ENCODE data around the gene ADAMTS16. TPM values are rescaled to one million over a fixed set of nuclear protein-coding genes. Genes with fewer than 3 reads are reported as not detected.

Gene ADAMTS16
- total RNA-seq, 1 experiment from 2014 or later, result 30.1 TPM

- DNase-seq (ENCODE audit: low spot score) (peak; percentile 35), ATAC-seq (peak; percentile 95)
- Mint-ChIP-seq H3K4me3 (no peak overlapping the region), H3K27ac (no peak overlapping the region), H3K27me3 (ENCODE audit: low read depth) (peaks cover 7% of the 10 kb centered on the region), H3K4me1 (peaks cover 5% of the 10 kb centered on the region; the same call in 1 of the 2 replicates), H3K36me3 (no peaks in the 10 kb centered on the region), H3K9me3 (peaks cover 4% of the 10 kb centered on the region; the same call in 1 of the 2 replicates)
- ChIA-PET CTCF (no interaction called here), POLR2A (no interaction called here)
- TF ChIP-seq ATF6 (CRISPR knock-in tag; IDR thresholded peaks at IDR 0.05), result no peak
- TF ChIP-seq HMGA2 (CRISPR knock-in tag; IDR thresholded peaks at IDR 0.05), result no peak
- no peak for TF ChIP-seq MXD4 (CRISPR knock-in tag; IDR thresholded peaks at IDR 0.05; ENCODE audit: borderline replicate concordance)
- TF ChIP-seq GRHL2 (CRISPR knock-in tag; IDR thresholded peaks at IDR 0.05; ENCODE audit: insufficient replicate concordance, severe bottlenecking), result no peak
- TF ChIP-seq ATF3 (CRISPR knock-in tag; conservative IDR thresholded peaks at IDR 0.05), result no peak
- TF ChIP-seq ZNF232 (CRISPR knock-in tag; IDR thresholded peaks at IDR 0.05), result no peak
- TF ChIP-seq ZSCAN18 (CRISPR knock-in tag; IDR thresholded peaks at IDR 0.05), result no peak
- TF ChIP-seq ETV6 (CRISPR knock-in tag; IDR thresholded peaks at IDR 0.05), result no peak
- TF ChIP-seq ZNF263 (CRISPR knock-in tag; IDR thresholded peaks at IDR 0.05; ENCODE audit: low read depth), result no peak
- no peak for TF ChIP-seq TP53 (CRISPR knock-in tag; IDR thresholded peaks at IDR 0.05)
- no peak for TF ChIP-seq PREB (CRISPR knock-in tag; IDR thresholded peaks at IDR 0.05; ENCODE audit: borderline replicate concordance)
- TF ChIP-seq ZNF121 (CRISPR knock-in tag; IDR thresholded peaks at IDR 0.05), result no peak
- TF ChIP-seq AFF4 (CRISPR knock-in tag; IDR thresholded peaks at IDR 0.05; ENCODE audit: borderline replicate concordance), result no peak
- TF ChIP-seq GTF2I (CRISPR knock-in tag; conservative IDR thresholded peaks at IDR 0.05), result no peak
- TF ChIP-seq FOXP1 (CRISPR knock-in tag; IDR thresholded peaks at IDR 0.05; ENCODE audit: borderline replicate concordance), result no peak
- no peak for TF ChIP-seq RORB (CRISPR knock-in tag; IDR thresholded peaks at IDR 0.05)
- TF ChIP-seq ZNF219 (CRISPR knock-in tag; IDR thresholded peaks at IDR 0.05; ENCODE audit: borderline replicate concordance), result no peak
These were observed 213.6 kb downstream of the ADAMTS16 start for GRCh38 chr5:5353681-5354080.

- CTCF ChIA-PET, result no interaction called here
- H3K9me3 Mint-ChIP-seq, result peaks cover 2% of the 10 kb centered on the region; the same call in 1 of the 2 replicates
- peaks cover 18% of the 10 kb centered on the region for H3K4me1 Mint-ChIP-seq
- H3K27me3 Mint-ChIP-seq (ENCODE audit: low read depth), result no peaks in the 10 kb centered on the region; the same call in 1 of the 2 replicates
- no peaks in the 10 kb centered on the region for H3K36me3 Mint-ChIP-seq
- no peak overlapping the region for H3K27ac Mint-ChIP-seq
- DNase-seq (ENCODE audit: low spot score) (no peak), ATAC-seq (no peak)
- no peak overlapping the region for H3K4me3 Mint-ChIP-seq
- POLR2A ChIA-PET, result no interaction called here
- TF ChIP-seq FOXK1 (CRISPR knock-in tag; IDR thresholded peaks at IDR 0.05) (no peak), CREM (CRISPR knock-in tag; IDR thresholded peaks at IDR 0.05) (no peak), SMAD4 (CRISPR knock-in tag; IDR thresholded peaks at IDR 0.05) (no peak), AFF4 (CRISPR knock-in tag; IDR thresholded peaks at IDR 0.05; ENCODE audit: borderline replicate concordance) (no peak), ZBTB43 (CRISPR knock-in tag; IDR thresholded peaks at IDR 0.05) (no peak), FOXP1 (CRISPR knock-in tag; IDR thresholded peaks at IDR 0.05; ENCODE audit: borderline replicate concordance) (no peak)
These were observed 216.6 kb downstream of the ADAMTS16 start for GRCh38 chr5:5356765-5357164.

Measured in WTC11 (cell line).